Amniotic stem cell (primary cell): ENCODE measurements around the gene UQCR10.

Source experiments
- DNase-seq: peaks from one replicate; lab custom pipeline; 2025; lab: John Stamatoyannopoulos, UW

The UQCR10 gene

DNA sequence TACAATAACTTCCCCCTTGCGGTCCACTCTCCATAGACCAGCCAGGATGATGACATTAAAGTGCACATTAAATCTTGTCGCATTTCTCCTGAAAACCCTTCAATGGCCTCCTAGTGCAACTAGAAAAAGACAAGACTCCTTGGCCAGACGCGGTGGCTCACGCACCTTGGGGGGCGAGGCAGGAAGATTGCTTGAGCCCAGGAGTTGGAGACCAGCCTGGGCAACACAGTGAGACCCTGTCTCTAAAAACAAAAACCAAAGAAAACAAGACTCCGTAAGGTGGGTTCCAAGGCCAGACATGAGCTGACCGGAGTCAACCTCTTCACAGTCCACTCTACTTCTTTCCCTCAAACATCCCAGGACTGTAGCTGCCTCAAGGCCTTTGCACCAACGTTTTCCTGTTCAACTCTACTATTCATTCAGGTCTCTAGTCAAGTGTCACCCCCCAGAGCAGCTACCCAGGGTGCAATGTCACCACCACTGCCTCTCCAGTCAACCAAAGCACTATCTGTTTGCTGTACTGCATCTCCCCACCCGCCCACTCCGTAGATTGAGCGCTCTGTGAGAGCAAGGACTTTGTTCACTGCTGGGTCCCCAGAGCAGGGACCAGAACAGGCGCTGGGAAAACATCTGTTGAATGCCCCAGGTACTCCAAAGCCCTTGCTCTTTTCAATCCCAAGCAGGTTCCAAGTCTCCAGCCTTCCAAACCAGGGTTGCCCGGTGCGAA, 1.1 kb upstream of the UQCR10 start:
- DNase-seq = no peak

DNA sequence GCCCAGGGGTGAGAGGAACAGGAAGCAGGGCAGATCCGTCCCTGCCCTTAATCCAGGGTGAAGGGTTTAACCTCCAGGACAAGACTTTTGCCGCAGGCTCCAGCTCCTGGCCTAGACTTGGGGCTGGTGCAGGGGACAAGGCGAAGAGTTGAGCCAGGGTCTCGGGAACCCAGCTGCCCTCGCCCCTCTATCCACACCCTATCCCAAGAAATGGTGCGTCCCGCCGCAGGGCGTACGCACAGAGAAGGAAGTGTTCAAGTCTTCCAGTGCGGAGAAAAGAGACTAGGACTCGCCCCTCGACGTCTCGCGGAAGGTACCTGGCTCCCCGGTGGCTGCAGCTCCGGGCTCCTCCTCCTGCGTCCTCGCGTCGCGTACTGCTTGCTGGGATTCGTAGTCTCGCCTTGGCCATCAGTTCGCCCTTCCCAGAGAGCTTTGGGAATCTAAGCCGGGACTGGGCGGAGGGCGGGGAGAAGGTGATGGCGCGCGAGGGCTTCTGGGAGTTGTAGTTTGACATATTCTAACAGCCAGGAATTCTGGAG, 468 bp upstream of the UQCR10 start, which contains the start of gene ZMAT5:
ZMAT5 (minus strand) TSS at position 376 of the 539 bp plus-strand sequence. CDS start 18,463 bp downstream, outside the sequence.
- DNase-seq = peak; percentile 95

DNA sequence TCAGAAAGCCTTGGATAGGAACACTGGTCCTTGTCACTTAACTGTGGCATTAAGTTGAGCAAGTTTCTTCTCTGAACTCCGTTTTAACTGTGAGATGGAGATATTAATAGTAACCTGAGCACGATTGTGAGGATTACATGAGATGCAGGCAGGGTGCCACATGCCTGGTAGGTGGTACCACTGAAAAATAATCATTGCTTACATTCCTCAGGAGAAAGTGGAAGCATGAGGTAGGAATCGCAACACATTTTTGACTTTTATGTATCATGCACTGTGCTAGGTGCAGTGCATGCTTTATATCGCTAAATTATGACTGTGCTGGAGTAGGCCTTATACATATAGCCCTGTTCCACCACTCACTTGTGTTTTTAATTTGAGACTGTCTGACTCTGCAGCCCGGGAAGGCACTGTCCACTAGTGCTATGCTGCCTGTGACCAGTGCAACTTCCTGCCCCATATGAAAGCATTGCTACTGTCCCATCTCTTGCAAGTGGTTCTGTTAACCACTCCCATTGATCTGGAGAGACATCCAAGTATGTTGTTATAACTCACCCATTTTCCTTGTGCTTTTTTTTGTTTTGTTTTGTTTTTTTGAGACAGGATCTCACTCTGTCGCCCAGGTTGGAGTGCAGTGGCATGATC, 1.0 kb downstream of the UQCR10 start:
- no peak for DNase-seq

DNA sequence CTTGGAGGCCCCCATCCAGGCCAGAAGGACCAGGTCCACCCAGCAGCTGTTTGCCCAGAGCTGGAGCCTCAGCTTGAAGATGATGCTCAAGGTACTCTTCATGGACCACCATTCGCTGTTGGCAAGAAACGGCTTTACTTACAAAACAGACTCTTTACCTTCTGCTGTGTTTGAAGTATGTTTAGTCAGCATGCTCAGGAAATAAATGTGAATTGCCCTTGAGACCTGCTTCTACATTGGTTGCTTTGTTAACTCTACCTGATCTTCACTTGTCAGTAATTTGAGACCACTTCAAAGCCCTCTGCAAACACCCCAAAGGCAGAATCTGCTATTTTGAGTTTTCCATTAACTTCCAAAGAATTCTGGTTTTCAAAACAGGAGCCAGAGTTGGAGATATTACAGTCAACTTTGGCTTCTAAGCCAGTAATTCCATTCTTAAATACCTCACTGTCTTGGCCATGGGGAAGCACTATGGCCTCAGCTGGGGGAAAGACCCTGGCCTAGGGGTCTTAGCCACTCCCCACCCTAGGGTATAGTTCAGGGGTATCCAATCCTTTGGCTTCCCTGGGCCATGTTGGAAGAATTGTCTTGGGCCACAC, 2.7 kb downstream of the UQCR10 start:
- no peak for DNase-seq

DNA sequence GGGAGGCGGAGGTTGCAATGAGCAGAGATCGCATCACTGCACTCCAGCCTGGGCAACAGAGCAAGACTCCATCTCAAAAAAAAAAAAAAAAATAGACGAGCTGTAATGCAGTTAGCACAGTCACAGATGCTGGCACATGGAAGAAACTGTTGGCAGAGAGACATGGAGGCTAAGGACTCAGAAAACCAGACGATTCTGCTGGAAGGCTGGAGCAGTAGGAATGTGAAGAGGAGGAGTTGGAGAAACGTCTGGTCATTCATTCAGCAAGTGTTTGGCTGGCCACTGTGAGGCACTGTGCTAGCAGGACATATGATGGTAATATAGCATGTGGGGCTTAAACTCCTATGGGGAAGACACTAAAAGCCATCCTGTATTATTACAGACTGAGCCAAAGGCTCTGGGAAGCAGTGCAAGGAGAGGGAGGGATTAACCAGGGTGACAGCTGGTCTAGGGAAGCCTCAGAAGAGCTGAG, 5.0 kb downstream of the UQCR10 start:
- DNase-seq = no peak

DNA sequence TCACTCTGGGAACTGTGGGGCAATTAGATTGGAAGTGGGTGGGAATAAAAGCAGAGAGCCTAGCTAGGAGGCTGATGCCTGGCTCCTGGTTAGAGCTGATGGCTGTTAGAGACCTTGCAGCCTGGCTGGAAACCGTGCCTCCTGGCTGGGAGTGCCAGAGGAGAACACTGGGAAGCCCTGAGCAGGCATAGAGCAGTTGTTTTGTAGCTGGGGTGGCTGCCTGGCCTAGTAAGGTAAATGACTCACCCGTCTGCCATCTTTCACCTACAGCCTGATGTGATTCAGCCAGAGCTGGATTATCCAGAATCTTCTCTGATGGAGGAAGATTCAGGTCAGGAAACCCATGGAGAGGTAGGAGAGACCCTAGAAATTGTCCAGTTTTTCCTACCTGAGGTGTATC, 6.1 kb downstream of the UQCR10 start:
- DNase-seq = no peak

DNA sequence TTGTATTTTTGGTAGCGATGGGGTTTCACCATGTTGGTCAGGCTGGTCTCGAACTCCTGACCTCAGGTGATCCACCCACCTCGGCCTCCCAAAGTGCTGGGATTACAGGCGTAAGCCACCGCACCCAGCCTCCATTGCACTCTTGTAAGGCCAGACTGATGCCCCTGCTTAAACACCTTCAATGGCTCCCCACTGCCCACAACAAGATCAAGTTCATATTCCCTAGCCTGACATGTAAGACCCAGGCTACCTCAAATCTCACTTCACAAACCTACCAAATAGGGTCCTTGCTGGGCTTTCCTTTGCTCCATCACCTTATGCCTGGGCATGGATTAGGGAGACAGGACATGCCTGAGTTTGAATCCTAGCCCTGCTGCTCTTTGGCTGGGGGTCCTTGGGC, 13.1 kb downstream of the UQCR10 start:
- DNase-seq = no peak

DNA sequence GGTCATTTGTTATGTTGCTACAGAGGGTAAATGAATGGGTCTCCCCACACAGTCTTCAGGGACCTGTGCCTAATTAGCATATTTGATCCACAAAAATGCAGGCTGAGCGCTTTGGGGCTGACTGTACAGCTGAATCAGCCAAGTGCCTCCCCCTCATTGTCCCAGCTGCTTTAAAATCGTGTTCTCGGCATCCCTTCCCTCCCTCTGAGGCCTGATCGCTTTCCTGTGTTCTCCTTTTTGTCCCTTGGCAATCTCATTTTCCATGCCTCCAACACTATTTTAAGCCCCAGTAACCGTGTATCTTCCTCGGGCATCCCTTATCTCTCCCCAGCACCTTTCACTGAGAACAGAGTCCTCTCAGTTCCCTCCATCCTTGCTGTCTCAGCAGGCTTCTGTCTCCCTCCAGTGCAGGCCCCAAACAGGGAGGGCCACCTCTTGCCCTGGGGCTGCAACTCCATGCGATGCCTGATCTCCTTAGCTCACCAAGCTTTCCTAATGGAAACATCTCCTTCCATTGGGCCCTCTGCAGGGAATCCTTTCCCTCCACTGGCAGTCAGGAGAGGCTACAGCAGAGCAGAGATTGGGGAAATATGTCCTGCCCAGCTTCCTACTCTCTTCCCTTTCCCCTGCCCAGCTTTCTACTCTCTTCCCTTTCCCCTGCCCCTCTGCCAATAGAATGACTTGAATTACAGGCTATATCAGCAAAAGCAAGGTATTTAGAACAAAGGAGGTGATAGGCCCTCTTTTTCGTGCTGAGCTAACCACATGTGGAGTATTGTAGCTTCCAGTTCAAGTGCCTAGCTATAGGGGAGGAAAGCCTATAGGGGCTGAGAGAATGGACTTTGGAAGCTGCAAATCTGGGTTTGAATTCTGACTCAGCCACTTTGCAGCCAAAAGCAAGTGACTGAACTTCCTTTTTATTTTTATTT, 13.8 kb downstream of the UQCR10 start:
- DNase-seq = peak; percentile 56

DNA sequence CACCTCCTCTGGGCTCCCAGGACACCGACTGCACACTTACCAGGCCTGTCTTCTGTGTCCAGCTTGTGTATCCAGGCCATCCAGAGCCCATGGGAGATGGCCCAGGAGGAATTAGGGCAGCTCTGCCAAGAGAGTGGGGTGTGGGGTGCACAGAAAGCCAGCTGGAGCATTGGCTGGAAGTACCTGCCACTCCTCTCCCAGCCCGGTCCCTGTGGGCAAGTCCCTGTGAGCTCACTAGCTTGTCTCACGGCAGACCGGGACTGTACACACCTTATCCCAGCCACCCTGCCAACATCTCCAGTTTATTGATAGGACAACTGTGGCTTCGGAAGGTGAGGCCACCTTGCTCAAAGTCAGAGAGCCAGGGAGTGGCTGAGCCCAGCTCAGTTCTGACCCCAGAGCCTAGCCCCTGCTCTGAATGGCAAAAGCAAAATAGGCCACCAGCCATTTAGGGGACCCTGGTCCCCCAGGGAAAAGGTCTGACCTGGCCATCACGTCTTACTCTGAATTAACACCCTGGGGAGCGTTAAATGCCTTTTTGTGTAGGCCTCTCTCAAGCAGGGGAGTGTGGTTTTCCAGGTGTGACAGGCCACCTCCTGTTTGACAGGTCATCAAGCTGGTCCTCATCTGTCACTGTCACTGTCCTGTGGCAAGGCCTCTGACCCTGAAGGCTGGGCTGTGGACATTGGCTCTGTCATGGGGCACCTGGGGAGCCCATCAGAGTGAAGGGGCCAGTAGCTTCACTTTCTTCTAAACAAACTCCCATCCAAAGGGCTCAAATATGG, 15.1 kb downstream of the UQCR10 start:
- DNase-seq = no peak

DNA sequence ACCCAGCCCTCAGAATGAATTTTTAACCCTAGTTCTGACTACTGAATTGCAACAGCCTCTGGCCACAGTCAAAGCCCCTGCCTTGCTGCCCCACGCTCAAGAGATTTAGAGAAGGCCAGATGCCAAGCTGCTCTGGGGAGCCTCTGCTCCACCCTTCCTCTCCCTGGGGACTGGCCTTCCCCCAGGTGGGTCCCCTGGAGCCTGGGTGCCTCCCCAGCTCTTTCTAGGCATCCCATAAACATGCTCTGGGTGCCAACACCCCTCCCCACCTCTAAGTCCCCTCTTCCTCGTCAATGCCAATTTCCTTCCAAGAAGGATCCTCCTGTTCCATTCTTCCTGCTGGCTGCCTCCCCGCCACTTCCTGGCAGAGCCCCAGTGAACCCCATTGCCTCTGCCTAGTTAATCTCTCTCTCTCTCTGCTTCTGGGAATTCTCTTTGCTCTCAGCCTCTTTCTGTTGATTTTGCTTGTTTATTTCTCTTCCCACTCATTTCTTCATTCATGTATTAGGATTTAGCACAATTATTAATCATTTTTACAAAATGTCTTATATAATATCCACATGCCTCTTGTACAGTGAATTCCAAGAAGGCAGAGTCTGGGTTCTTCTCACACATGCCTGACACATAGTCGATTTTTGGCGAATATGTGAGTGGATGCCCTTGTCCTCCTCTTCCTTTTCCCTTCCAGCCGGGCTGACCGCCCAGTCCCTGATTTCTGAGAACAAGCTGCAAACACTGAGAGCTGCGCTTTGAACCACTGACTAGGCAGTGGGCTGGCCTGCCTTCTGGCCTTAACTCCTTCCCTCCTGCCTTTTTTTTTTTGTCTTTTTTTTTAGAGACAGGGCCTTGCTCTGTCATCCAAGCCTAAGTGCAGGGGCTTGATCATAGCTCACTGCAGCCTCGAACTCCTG, 17.5 kb downstream of the UQCR10 start:
- no peak for DNase-seq

DNA sequence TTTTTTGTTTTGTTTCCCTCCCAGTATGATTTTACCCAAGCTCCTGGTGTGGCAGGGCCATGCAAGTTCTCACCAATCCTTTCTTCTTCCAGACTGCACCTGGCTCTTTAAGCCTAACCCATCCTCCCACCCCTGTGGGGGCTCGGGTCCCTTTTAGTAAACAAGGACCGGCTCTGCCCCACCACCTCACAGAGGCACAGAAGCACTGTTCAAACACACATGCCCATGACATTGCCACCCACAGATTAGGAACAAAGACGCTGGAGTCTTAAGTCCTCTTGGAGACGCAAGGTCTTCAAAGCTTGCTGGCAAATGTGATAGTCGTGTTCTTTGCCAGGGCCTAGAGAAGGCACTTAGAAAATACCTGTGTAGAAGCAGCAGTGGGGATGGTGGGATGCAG, 18.9 kb downstream of the UQCR10 start:
- DNase-seq = no peak

DNA sequence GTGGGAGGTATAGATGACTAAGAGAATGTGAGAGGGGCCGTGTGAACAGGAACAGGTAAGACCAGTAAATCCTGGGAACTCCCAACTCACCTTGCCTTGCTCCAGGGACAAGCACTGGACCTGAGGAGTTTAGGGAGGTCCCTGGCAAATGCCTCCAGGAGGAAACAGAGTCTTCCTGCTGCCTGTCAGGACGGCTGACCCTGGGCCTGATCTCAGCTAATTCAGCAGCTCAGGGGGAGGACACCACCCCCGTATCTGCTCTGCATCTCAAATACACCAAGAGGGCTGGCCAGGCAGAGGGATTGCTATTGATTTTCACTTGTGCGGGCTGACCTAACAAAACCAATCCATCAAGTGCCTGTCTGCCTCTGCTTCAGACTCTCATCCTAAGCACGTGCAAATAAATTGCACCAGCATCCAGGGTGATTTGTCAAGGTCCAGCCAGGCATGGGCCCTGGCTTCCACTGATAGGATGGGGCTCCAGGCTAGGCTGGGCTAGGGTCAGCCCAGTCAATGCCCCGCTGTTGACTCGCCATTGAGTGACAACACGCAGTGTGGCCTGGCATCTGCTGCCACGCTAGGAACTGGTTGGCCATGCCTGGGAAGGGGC, 20.3 kb downstream of the UQCR10 start:
- no peak for DNase-seq

DNA sequence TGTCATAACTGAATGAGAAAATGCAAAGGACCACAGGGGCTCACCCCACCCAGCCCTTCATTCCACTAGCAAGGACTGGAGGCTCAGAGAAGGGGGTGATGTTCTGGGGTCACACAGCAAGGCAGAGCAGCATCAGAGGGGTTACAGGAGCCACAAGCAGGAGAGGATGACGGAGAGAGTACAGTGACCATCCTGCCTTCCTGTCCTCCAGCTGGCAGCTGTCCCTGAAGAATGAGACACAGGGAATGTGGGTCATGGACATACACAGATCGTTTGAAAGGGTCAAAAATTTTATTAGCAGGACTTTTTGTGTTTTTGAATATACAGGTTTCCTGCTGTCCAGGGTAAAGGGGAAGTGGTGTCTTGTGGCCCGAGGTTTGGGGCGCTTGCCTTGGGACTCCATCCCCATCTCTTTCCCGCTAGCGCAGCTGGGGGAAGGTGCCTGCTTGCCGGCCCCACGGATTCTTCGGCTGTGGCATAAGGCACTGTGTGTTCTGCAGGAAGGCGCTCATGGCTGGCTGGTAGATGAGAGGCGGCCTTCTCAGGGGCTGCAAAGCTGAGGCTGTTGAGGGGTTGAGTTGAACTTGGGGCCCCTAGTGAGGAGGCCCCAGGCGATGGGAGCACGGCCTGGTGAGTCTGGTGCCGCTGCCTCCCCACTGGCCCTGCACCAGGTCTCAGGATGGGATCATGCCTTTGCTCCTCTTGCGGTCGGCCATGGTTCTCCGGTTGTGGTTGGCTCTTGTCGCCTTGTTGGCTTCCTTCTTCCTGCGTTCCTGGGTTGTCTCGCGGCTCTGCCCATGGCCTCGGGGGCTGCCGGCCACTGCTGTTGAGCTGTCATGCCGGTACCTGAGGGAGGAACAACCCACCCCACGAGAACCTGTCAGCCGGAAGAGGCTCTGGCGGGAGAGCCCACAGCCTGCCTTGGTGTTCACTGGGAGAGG, 21.4 kb downstream of the UQCR10 start:
- DNase-seq = no peak

DNA sequence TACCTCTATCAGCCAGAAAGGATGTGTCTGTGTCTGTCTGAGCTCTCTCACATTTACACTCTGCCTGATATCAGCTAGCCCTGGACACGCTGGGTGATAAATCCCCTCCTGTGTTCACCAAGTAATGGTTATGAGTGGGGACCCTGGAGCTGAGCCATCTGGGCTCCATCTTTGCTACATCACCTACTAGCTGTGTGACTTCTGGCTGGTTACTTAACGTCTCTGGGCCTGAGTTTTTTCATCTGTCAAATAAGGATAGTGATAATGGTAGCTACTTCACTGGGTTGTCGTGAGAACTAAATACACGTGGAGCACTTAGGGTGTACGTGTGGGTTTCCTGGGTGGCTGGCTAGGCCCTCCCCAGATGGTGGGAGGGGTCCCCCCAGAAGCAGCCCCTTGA, 22.9 kb downstream of the UQCR10 start:
- DNase-seq = no peak

DNA sequence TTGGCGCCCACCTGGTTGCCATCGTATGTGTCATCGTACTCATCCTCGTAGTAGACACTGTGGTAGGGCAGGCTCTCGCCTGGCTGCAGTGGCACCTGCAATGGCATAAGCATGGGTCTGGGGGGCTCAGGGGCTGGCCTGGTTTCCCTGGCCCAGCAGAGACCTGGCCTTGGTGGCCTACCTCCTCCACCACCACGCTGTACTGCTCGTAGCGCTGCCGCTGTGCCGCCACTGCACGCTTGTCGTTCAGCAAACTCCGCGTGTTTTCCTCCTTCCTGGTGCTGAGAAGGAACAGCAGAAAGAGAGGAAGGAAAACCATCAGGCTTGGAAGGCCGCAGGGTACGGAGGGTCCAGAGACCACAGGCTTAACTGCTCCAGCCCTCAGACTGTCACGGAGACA, 26.2 kb downstream of the UQCR10 start:
- no peak for DNase-seq

DNA sequence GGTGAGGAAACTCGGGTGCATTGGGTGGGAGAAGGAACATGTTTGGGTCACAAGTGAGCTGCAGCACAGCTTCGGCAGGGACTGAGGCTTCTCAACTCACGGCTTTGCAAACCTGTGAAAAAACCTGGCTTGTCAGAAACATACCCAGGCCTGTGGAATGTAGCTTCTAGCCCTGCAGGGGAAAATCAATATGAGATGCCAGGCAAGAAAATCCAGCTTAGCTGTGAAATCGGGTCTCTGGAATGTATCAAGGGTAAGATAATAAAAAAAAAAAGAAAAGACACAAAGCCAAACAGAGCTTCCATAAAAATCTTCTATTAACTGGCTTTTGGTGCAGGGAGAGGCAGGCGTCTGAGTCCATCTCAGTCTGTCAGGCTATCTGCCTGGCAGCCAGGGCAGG, 28.5 kb downstream of the UQCR10 start:
- no peak for DNase-seq

DNA sequence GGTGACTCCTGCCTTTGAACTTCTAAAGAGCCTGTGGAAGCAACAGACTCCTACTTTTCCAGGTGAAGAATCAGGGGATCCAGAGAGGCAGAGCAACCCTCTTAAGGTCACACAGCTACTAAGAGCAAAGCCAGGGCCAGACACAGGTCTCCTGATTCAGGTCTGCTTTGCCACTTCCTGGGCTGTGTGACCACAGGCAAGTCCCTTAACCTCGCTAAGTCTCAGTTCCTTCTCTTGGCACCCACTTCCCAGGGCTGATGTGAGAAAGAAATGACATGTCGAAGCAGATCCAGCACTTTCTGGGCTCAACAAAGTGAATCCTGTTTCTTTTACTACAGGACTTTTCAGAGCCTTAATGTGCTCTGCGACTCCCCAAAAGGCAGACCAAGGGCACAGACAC, 30.2 kb downstream of the UQCR10 start:
- no peak for DNase-seq

DNA sequence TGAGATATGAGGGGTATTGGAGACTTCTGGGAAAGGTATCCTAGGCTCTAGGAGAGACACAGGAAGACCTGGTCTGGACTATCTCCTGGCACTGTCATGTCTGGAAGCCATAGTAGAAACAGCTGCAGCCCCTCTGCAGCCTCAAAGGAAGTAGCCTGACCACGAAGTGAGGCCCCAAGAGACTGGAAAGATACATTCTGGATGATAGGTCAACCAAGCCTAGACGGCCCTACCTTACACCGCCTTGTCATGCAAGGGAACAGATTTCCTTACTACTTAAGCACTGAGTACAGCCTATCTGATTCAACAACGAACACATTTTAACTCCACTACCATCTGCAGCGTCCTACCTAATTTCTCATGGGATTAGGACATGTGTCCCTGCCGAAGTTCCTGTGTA, 31.1 kb downstream of the UQCR10 start:
- no peak for DNase-seq
